Lower leg skin (tissue), 3 donors: ENCODE data around the gene GPR21.

Experiments used
- CTCF ChIP-seq, 3 donors: fragments of 450-650 bp; IDR thresholded peaks; one replicate each; pipeline ENCODE4 v1.5.1; 2016; ENCODE audit warnings: antibody characterized with exemption in 3 of 3, mild to moderate bottlenecking in 3 of 3, moderate library complexity in 2 of 3
- POLR2A ChIP-seq, 2 donors: fragments of 450-650 bp; IDR thresholded peaks; one replicate each; pipeline ENCODE4 v1.6.1; 2016 to 2017; ENCODE audit warnings: antibody characterized with exemption in 2 of 2, mild to moderate bottlenecking in 1 of 2, moderate library complexity in 1 of 2

GRCh38 chr9:123063177-123063598, 29.7 kb downstream of the GPR21 start:
- no peak for TF ChIP-seq CTCF (IDR thresholded peaks at IDR 0.05)
- no peak for TF ChIP-seq POLR2A (IDR thresholded peaks at IDR 0.05)
